ENCODE measurements around the gene DNAJC5.

DNAJC5 gene

DNA sequence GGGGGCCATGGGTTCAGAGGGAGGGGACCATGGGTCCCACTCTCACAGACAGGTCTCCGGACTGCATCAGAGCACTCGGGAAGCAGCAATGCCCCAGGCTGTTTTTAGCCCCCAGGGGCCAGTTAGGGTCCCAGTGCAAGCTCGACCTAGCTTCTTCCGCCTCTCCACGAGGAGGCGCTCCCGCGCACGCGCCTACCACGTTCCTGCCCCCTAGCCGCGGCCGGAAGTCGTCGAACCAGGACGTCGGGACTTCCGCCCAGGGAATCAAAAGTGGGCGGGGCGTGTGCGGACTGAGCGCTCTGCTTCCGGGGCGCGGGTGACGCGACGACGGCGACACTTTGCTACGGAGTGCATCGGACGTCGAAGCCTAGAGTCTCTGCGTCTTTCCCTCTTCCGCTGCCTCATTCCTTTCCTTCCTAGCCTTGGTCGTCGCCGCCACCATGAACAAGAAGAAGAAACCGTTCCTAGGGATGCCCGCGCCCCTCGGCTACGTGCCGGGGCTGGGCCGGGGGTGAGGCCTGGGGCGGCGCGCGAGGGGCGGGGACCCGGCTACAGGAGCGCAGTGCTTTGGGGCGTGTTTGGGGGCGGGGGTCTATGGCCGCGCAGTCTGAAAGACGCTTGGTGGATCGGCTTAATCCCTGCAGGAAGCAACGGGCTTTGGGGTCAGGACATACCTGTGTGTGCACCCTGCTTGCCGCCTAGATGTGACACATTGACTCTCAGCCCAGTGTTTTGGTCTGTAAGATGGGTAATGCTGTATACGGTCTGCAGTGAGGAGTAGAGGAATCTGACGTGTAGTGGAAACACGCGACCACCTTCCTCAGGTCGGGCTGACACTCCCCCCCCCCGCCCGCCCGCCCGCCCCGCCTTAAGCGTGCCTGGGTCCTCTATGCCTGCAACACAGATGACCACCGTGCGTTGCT, 86.1 kb downstream of the DNAJC5 start, which contains the start of gene PRPF6:
TSS of gene PRPF6 (plus strand) at position 327 of the 923 bp plus-strand sequence. CDS start at position 441, 114 bp downstream.
- Histone ChIP-seq H3K4me3 (ENCODE audit: extremely low read depth, insufficient read depth, low read length, poor library complexity, severe bottlenecking) (peak within 1 kb of the TSS; percentile 64), H3K36me3 (ENCODE audit: control insufficient read depth, insufficient read depth, low read length) (peaks cover 32% of the 10 kb centered on the region), H3K27ac (ENCODE audit: low read depth, low read length, severe bottlenecking) (peak within 1 kb of the TSS; percentile 72), H3K9me3 (ENCODE audit: control insufficient read depth, low read length) (no peaks in the 10 kb centered on the region), H3K4me1 (ENCODE audit: control insufficient read depth, insufficient read depth, low read length, poor library complexity, severe bottlenecking) (peaks cover 13% of the 10 kb centered on the region)
- WGBS, 2 experiments (ENCODE audit: insufficient coverage in 2 of 2) = 0 to 1% methylated on average over 58 to 64 of the region's 75 CpGs

DNA sequence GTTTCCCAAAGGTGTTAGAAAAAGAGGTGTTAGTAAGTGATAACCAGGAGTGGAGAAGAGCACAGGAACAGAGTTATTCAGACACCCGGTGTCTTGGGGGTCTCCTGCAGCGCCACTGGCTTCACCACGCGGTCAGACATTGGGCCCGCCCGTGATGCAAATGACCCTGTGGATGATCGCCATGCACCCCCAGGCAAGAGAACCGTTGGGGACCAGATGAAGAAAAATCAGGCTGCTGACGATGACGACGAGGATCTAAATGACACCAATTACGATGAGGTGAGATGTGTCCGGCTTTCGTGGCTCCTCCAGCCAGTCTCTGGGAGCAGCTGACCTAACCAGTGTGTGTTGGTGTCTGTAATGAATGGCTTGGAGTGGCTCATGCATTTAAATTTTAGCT, 88.0 kb downstream of the DNAJC5 start:
- Histone ChIP-seq H3K4me3 (ENCODE audit: extremely low read depth, insufficient read depth, low read length, poor library complexity, severe bottlenecking) (no peak overlapping the region), H3K27ac (ENCODE audit: low read depth, low read length, severe bottlenecking) (no peak overlapping the region), H3K4me1 (ENCODE audit: control insufficient read depth, insufficient read depth, low read length, poor library complexity, severe bottlenecking) (peaks cover 12% of the 10 kb centered on the region), H3K9me3 (ENCODE audit: control insufficient read depth, low read length) (no peaks in the 10 kb centered on the region), H3K36me3 (ENCODE audit: control insufficient read depth, insufficient read depth, low read length) (peaks cover 47% of the 10 kb centered on the region)
- 94 to 97% methylated on average over 14 of the region's 14 CpGs for WGBS, 2 experiments (ENCODE audit: insufficient coverage in 2 of 2)

All from mesodermal cell (in vitro differentiated cells).